H1 (cell line): ENCODE data around the gene BARHL1. TPM values are rescaled to one million over a fixed set of nuclear protein-coding genes. Genes with fewer than 3 reads are reported as not detected.

Experiments used
- CTCF ChIA-PET: fragments of 300-600 bp; sonication (Branson Sonifier 250); formaldehyde crosslinking; loops from one replicate; lab custom pipeline; 2021; ENCODE audit not compliant: partially characterized antibody; lab: Charles Lee
- POLR2A ChIA-PET: fragments of 300-600 bp; sonication (Branson Sonifier 250); formaldehyde crosslinking; loops from one replicate; lab custom pipeline; 2021; ENCODE audit warnings: inconsistent platforms; ENCODE audit not compliant: partially characterized antibody; lab: Charles Lee
- DNase-seq, 2 experiments: peaks; one replicate each; pipeline versions ENCODE4 v3.0.0 to v3.0.0-alpha.2; 2010 to 2022; ENCODE audit warnings: low spot score in 2 of 2, low read depth in 1 of 2, mixed read lengths in 1 of 2
- FAIRE-seq: peaks from 2 replicates; lab custom pipeline; 2011; peaks lifted over from hg19 to GRCh38; lab: Jason Lieb, UNC
- H2AFZ ChIP-seq: 2 replicates; pipeline ENCODE4 v1.8.1; 2012; ENCODE audit warnings: low read length, inconsistent platforms
- H2AK5ac ChIP-seq: 2 replicates; pipeline ENCODE4 v1.6.1; 2013; ENCODE audit warnings: low read depth, low read length
- H2BK120ac ChIP-seq: replicated peaks from 2 replicates; pipeline ENCODE3; 2013; ENCODE audit warnings: low read depth, low read length, inconsistent platforms
- H2BK12ac ChIP-seq: 2 replicates; pipeline ENCODE4 v1.6.1; 2013; ENCODE audit warnings: low read depth, low read length
- H2BK15ac ChIP-seq: 2 replicates; pipeline ENCODE4 v1.6.1; 2013; ENCODE audit warnings: low read length
- H2BK20ac ChIP-seq: 2 replicates; pipeline ENCODE4 v1.6.1; 2013; ENCODE audit warnings: low read length
- H2BK5ac ChIP-seq: 2 replicates; pipeline ENCODE4 v1.6.1; 2013; ENCODE audit warnings: low read depth, low read length
- H3K14ac ChIP-seq: 2 replicates; pipeline ENCODE4 v1.6.1; 2013; ENCODE audit warnings: inconsistent platforms; ENCODE audit not compliant: insufficient read length
- H3K18ac ChIP-seq: 2 replicates; pipeline ENCODE4 v1.6.1; 2013; ENCODE audit warnings: low read length; ENCODE audit errors: extremely low read depth
- H3K23ac ChIP-seq: 2 replicates; pipeline ENCODE4 v1.6.1; 2013; ENCODE audit warnings: inconsistent platforms; ENCODE audit not compliant: insufficient read length
- H3K23me2 ChIP-seq: 2 replicates; pipeline ENCODE4 v1.6.1; 2013; ENCODE audit warnings: low read depth, low read length
- H3K27ac ChIP-seq: 2 replicates; pipeline ENCODE4 v1.6.1; 2011; ENCODE audit warnings: low read depth, low read length, inconsistent platforms
- H3K27me3 ChIP-seq, 4 experiments: replicated peaks in 1 of 4; 1 replicate in 1 of 4; 2 replicates in 3 of 4; pipeline versions ENCODE4 v1.6.1 to v1.8.1; 2011 to 2013; ENCODE audit warnings: low read length in 3 of 4, mild to moderate bottlenecking in 3 of 4, inconsistent platforms in 2 of 4, mixed read lengths in 2 of 4, moderate library complexity in 1 of 4; ENCODE audit not compliant: control insufficient read depth in 3 of 4, insufficient read depth in 3 of 4; ENCODE audit errors: extremely low read depth in 1 of 4
- H3K36me3 ChIP-seq, 4 experiments: 2 replicates each; pipeline versions ENCODE4 v1.6.1 to v1.8.1; 2011 to 2013; ENCODE audit warnings: mild to moderate bottlenecking in 4 of 4, low read length in 3 of 4, moderate library complexity in 2 of 4, control low read depth in 1 of 4, inconsistent platforms in 1 of 4; ENCODE audit not compliant: insufficient read depth in 4 of 4, control insufficient read depth in 2 of 4
- H3K4ac ChIP-seq: replicated peaks from 2 replicates; pipeline ENCODE3; 2013; ENCODE audit warnings: low read length, low read depth, mixed read lengths, inconsistent platforms; ENCODE audit not compliant: insufficient read length
- H3K4me1 ChIP-seq, 4 experiments: replicated peaks in 1 of 4; 1 replicate in 1 of 4; 2 replicates in 3 of 4; pipeline versions ENCODE4 v1.6.1 to v1.8.1; 2011 to 2013; ENCODE audit warnings: low read length in 3 of 4, inconsistent platforms in 2 of 4, mixed read lengths in 1 of 4; ENCODE audit not compliant: insufficient read depth in 4 of 4, control insufficient read depth in 3 of 4
- H3K4me2 ChIP-seq, 2 experiments: 2 replicates each; pipeline versions ENCODE4 v1.6.1 to v1.8.1; 2011 to 2013; ENCODE audit warnings: low read depth in 2 of 2, low read length in 2 of 2, control low read depth in 1 of 2, inconsistent platforms in 1 of 2, mild to moderate bottlenecking in 1 of 2; ENCODE audit not compliant: insufficient read depth in 1 of 2
- H3K4me3 ChIP-seq, 4 experiments: fragments of 200-600, 300-600 bp in 1 of 4; sonication (generic), shearing (Covaris generic), sonication (Bioruptor Twin) in 1 of 4; 2 replicates each; pipeline versions ENCODE4 v1.5.1 to v1.8.1; 2011 to 2016; ENCODE audit warnings: low read length in 4 of 4, low read depth in 3 of 4, control low read depth in 2 of 4, inconsistent platforms in 2 of 4, mild to moderate bottlenecking in 2 of 4, mixed read lengths in 1 of 4, moderate library complexity in 1 of 4; ENCODE audit not compliant: insufficient read depth in 2 of 4; ENCODE audit errors: extremely low read depth in 1 of 4
- H3K56ac ChIP-seq: replicated peaks from 2 replicates; pipeline ENCODE3; 2013; ENCODE audit warnings: low read depth, mild to moderate bottlenecking, mixed read lengths, low read length, inconsistent platforms; ENCODE audit not compliant: insufficient read length
- H3K79me1 ChIP-seq: 2 replicates; pipeline ENCODE4 v1.6.1; 2013; ENCODE audit warnings: low read depth, low read length, control low read depth
- H3K79me2 ChIP-seq, 2 experiments: 2 replicates each; pipeline versions ENCODE4 v1.6.1 to v1.8.1; 2012 to 2013; ENCODE audit warnings: low read length in 2 of 2, mild to moderate bottlenecking in 2 of 2, inconsistent platforms in 1 of 2; ENCODE audit not compliant: insufficient read depth in 2 of 2, control insufficient read depth in 1 of 2
- H3K9ac ChIP-seq, 4 experiments: replicated peaks in 1 of 4; 1 replicate in 1 of 4; 2 replicates in 3 of 4; pipeline versions ENCODE4 v1.6.1 to v1.8.1; 2011 to 2013; ENCODE audit warnings: low read depth in 3 of 4, low read length in 3 of 4, control low read depth in 2 of 4, mild to moderate bottlenecking in 2 of 4, moderate library complexity in 2 of 4, inconsistent platforms in 1 of 4; ENCODE audit errors: extremely low read depth in 1 of 4
- H3K9me3 ChIP-seq, 2 experiments: 2 replicates each; pipeline versions ENCODE4 v1.6.1 to v1.8.1; 2012 to 2013; ENCODE audit warnings: mild to moderate bottlenecking in 2 of 2, moderate library complexity in 2 of 2, control low read depth in 1 of 2, inconsistent platforms in 1 of 2, low read depth in 1 of 2, low read length in 1 of 2, mixed read lengths in 1 of 2; ENCODE audit not compliant: insufficient read depth in 2 of 2
- H4K20me1 ChIP-seq, 2 experiments: replicated peaks in 1 of 2; 2 replicates each; pipeline versions ENCODE3 to v1.8.1; 2011 to 2013; ENCODE audit warnings: inconsistent platforms in 2 of 2, low read length in 2 of 2, mild to moderate bottlenecking in 1 of 2; ENCODE audit not compliant: insufficient read depth in 2 of 2, control insufficient read depth in 1 of 2
- H4K5ac ChIP-seq: 2 replicates; pipeline ENCODE4 v1.6.1; 2013; ENCODE audit warnings: low read length, low read depth, mixed read lengths, inconsistent platforms; ENCODE audit not compliant: insufficient read length
- H4K8ac ChIP-seq: 2 replicates; pipeline ENCODE4 v1.8.0; 2013; ENCODE audit warnings: mild to moderate bottlenecking, moderate library complexity, low read length, inconsistent platforms; ENCODE audit not compliant: insufficient read depth; ENCODE audit errors: extremely low read depth
- H4K91ac ChIP-seq: replicated peaks from 2 replicates; pipeline ENCODE3; 2013; ENCODE audit warnings: low read length, mixed read lengths, inconsistent platforms; ENCODE audit not compliant: insufficient read length
- ATF2 ChIP-seq: IDR thresholded peaks from 2 replicates; pipeline ENCODE4 v1.6.1; 2012; ENCODE audit warnings: low read length, inconsistent platforms
- CEBPB ChIP-seq: IDR thresholded peaks from 2 replicates; pipeline ENCODE4 v1.6.1; 2012; ENCODE audit warnings: low read depth, low read length
- HDAC6 ChIP-seq: IDR thresholded peaks from one replicate; pipeline ENCODE4 v1.7.1; 2012; ENCODE audit warnings: low read depth, mild to moderate bottlenecking, inconsistent platforms, low read length, moderate library complexity
- TCF12 ChIP-seq: IDR thresholded peaks from 2 replicates; pipeline ENCODE4 v1.6.1; 2011; ENCODE audit warnings: low read depth, mild to moderate bottlenecking, low read length
- WGBS, 2 experiments: shearing (Covaris generic) in 1 of 2; methylation state at CpG; one replicate each; pipeline versions ENCODE4 v1.1.6 to v1.1.7; 2013 to 2015; ENCODE audit warnings: low lambda C conversion rate in 2 of 2, mixed read lengths in 2 of 2, inconsistent platforms in 1 of 2, low coverage in 1 of 2, missing lambda C conversion rate in 1 of 2; ENCODE audit not compliant: insufficient replicate concordance in 2 of 2, insufficient coverage in 1 of 2, insufficient read length in 1 of 2; ENCODE audit errors: extremely low coverage in 1 of 2, missing lambda C conversion rate in 1 of 2; 5-methylcytosine and 5-hydroxymethylcytosine counted together
- polyA plus RNA-seq, 7 experiments: library from polyadenylated mRNA; depleted of rRNA in 3 of 7; stranded (reverse) in 5 of 7; unstranded in 2 of 7; fragments of >200 nt in 5 of 7; fragments of 200-250 nt in 2 of 7; gene quantifications; 1 replicate in 5 of 7; 2 replicates in 1 of 7; 4 replicates in 1 of 7; pipeline versions ENCODE4 v1.2.1 to v1.2.3, GENCODE V29; 2011 to 2013; ENCODE audit warnings: missing spikeins in 2 of 7, mixed read lengths in 2 of 7
- total RNA-seq: library from RNA; stranded (reverse); fragmentation: NEBNext Ultra II Directional; extraction: Animal tissue kit (Norgen Biotek cat#: 25700); gene quantifications from 2 replicates; pipeline ENCODE4 v1.2.1, GENCODE V29; 2021

The BARHL1 gene
- total and polyA plus RNA-seq, 2 of the 8 experiments (the other 6 are each of a cell fraction or from before 2014, with no cell fraction given) = not detected

- no peak overlapping the region for H3K14ac ChIP-seq
- no peaks in the 10 kb centered on the region for H3K79me1 ChIP-seq
- no peak overlapping the region for H3K56ac ChIP-seq
- FAIRE-seq (no peak), DNase-seq (no peak)
- no peaks in the 10 kb centered on the region for H3K23me2 ChIP-seq
- H2BK120ac ChIP-seq = no peak overlapping the region
- H3K36me3 ChIP-seq = peaks cover 0 to 24% (median 12%) of the 10 kb centered on the region in 4 experiments; a peak in 4 of 8 replicates
- H4K20me1 ChIP-seq = no peaks in the 10 kb centered on the region
- no peak overlapping the region for H2AFZ ChIP-seq
- no peak overlapping the region for H2AK5ac ChIP-seq
- no peaks in the 10 kb centered on the region for H3K27me3 ChIP-seq
- no peak overlapping the region for H3K4me3 ChIP-seq
- no peak overlapping the region for H3K18ac ChIP-seq
- no peak overlapping the region for H4K8ac ChIP-seq
- H2BK12ac ChIP-seq = no peak overlapping the region
- H3K4ac ChIP-seq = no peak overlapping the region
- H3K9me3 ChIP-seq = no peaks in the 10 kb centered on the region
- no peak overlapping the region for H3K4me2 ChIP-seq
- WGBS, 2 experiments = 93% methylated on average over 5 of the region's 5 CpGs; no CpG with 5 or more reads in 1 of the 2 experiments
- no peak overlapping the region for H2BK20ac ChIP-seq
- no peak overlapping the region for H3K9ac ChIP-seq
- no peak overlapping the region for H4K91ac ChIP-seq
- ChIA-PET POLR2A (no interaction called here), CTCF (no interaction called here)
- no peaks in the 10 kb centered on the region for H3K79me2 ChIP-seq
- no peak overlapping the region for H3K23ac ChIP-seq
- H3K4me1 ChIP-seq = no peaks in the 10 kb centered on the region
- no peak overlapping the region for H2BK15ac ChIP-seq
- H3K27ac ChIP-seq = no peak overlapping the region
- H2BK5ac ChIP-seq = no peak overlapping the region
- H4K5ac ChIP-seq = no peak overlapping the region
- TF ChIP-seq TCF12 (no peak), ATF2 (no peak), HDAC6 (no peak), CEBPB (no peak)
Measured at GRCh38 chr9:132638240-132638639, 55.8 kb downstream of the BARHL1 start.
